Tibial artery (tissue), 4 donors: Measurements from ENCODE around the gene ZACN.
"Not testable (repeated sequence)": the region's sequence is repeated elsewhere in the genome, so short reads cannot be mapped to it uniquely, and the experiment has no call there.

Experiments
- DNase-seq, 2 donors: peaks; one replicate each; pipeline ENCODE4 v3.0.0-alpha.2; 2019
- H3K27ac ChIP-seq, 2 donors: fragments of 200-600 bp; sonication (generic) in 1 of 2; 1 replicate in 1 of 2; 2 replicates in 1 of 2; pipeline ENCODE4 v1.5.1; 2018 to 2019; ENCODE audit warnings: mild to moderate bottlenecking in 1 of 2
- H3K27me3 ChIP-seq, 2 donors: fragments of 200-600 bp; sonication (generic) in 1 of 2; one replicate each; pipeline versions ENCODE4 v1.5.1 to v1.6.0; 2016 to 2019
- H3K36me3 ChIP-seq, 3 donors: fragments of 200-600 bp; sonication (generic) in 2 of 3; one replicate each; pipeline ENCODE4 v1.5.1; 2016 to 2019; ENCODE audit warnings: mild to moderate bottlenecking in 2 of 3
- H3K4me1 ChIP-seq, 4 donors: fragments of 200-600 bp; sonication (generic) in 2 of 4; 1 replicate in 3 of 4; 2 replicates in 1 of 4; pipeline ENCODE4 v1.5.1; 2016 to 2019
- H3K4me3 ChIP-seq, 2 donors: fragments of 200-600 bp; sonication (generic) in 1 of 2; 1 replicate in 1 of 2; 2 replicates in 1 of 2; pipeline ENCODE4 v1.5.1; 2018 to 2019; ENCODE audit warnings: mild to moderate bottlenecking in 2 of 2
- H3K9me3 ChIP-seq, 3 donors: fragments of 200-600 bp; sonication (generic) in 1 of 3; one replicate each; pipeline ENCODE4 v1.5.1; 2016 to 2019
- intact Hi-C: fragments of 100-400 bp; cut with DNase I; formaldehyde crosslinking; loops from one replicate; pipeline ENCODE4 v1.15.0; 2023; ENCODE audit warnings: low total_unique reads
- TF ChIP-seq, protein P1 (sequence below), 2 experiments: fragments of 200-600 bp in 1 of 2; fragments of 450-650 bp in 1 of 2; IDR thresholded peaks; one replicate each; pipeline ENCODE4 v1.5.1; 2017 to 2019; ENCODE audit warnings: antibody characterized with exemption in 2 of 2, mild to moderate bottlenecking in 1 of 2, moderate library complexity in 1 of 2

Gene ZACN

GRCh38 chr17:76036497-76037261, 42.3 kb upstream of the ZACN start:
- TF ChIP-seq, protein P1, sequence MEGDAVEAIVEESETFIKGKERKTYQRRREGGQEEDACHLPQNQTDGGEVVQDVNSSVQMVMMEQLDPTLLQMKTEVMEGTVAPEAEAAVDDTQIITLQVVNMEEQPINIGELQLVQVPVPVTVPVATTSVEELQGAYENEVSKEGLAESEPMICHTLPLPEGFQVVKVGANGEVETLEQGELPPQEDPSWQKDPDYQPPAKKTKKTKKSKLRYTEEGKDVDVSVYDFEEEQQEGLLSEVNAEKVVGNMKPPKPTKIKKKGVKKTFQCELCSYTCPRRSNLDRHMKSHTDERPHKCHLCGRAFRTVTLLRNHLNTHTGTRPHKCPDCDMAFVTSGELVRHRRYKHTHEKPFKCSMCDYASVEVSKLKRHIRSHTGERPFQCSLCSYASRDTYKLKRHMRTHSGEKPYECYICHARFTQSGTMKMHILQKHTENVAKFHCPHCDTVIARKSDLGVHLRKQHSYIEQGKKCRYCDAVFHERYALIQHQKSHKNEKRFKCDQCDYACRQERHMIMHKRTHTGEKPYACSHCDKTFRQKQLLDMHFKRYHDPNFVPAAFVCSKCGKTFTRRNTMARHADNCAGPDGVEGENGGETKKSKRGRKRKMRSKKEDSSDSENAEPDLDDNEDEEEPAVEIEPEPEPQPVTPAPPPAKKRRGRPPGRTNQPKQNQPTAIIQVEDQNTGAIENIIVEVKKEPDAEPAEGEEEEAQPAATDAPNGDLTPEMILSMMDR (IDR thresholded peaks at IDR 0.05) = no peak
- Histone ChIP-seq H3K27ac (no peak overlapping the region), H3K36me3 (peaks cover 30 to 35% (median 34%) of the 10 kb centered on the region in 3 donors), H3K9me3 (no peaks in the 10 kb centered on the region), H3K4me3 (no peak overlapping the region), H3K4me1 (no peaks in the 10 kb centered on the region), H3K27me3 (no peaks in the 10 kb centered on the region)
- no peak for DNase-seq
- intact Hi-C loops = no loop called here

DNA sequence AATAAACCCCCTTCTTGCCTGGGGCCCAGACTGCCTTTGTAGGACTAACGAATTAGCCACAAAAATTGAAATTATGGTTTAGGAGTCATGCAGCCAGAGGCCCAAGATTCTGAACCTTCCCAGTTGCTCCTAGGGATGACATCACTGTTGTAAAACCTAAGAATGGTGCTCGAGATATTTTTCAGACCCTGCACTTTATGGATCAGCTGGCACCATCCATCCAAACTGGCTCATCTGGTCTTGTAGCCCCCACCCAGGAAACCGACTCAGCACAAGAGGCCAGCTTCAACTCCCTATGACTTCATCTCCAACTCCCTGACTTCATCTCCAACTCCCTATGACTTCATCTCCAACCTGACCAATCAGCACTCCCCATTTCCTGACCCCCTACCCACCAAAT, 40.9 kb upstream of the ZACN start:
- TF ChIP-seq, protein P1 (IDR thresholded peaks at IDR 0.05) = no peak
- Histone ChIP-seq H3K9me3 (no peaks in the 10 kb centered on the region), H3K27me3 (no peaks in the 10 kb centered on the region), H3K27ac (no peak overlapping the region), H3K4me3 (no peak overlapping the region), H3K36me3 (peaks cover 40 to 49% (median 48%) of the 10 kb centered on the region in 3 donors), H3K4me1 (no peaks in the 10 kb centered on the region)
- intact Hi-C loops = no loop called here
- DNase-seq = no peak

DNA sequence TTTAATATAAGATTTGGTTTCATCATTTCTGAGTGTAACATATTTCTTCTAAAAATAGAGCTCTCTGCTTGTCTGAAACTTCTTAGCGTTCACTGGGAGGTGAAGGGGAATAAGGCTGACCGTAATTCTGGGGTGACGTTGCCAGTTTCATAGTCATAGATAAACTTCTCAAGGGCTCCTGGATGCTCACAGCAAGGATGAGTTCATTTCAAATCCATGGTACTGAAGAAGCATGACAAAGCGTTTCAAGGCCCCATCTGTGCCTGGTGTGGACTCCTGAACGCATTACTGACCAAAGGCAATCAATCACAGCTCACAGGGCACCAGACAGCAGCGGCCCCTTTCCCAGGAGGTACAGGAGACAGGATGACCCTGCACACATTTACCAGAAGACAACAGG, 39.9 kb upstream of the ZACN start:
- Histone ChIP-seq H3K9me3 (no peaks in the 10 kb centered on the region), H3K4me3 (no peak overlapping the region), H3K36me3 (peaks cover 51 to 60% (median 59%) of the 10 kb centered on the region in 3 donors), H3K27me3 (no peaks in the 10 kb centered on the region), H3K4me1 (no peaks in the 10 kb centered on the region), H3K27ac (no peak overlapping the region)
- intact Hi-C loops = no loop called here
- DNase-seq = no peak
- TF ChIP-seq, protein P1 (IDR thresholded peaks at IDR 0.05) = no peak

DNA sequence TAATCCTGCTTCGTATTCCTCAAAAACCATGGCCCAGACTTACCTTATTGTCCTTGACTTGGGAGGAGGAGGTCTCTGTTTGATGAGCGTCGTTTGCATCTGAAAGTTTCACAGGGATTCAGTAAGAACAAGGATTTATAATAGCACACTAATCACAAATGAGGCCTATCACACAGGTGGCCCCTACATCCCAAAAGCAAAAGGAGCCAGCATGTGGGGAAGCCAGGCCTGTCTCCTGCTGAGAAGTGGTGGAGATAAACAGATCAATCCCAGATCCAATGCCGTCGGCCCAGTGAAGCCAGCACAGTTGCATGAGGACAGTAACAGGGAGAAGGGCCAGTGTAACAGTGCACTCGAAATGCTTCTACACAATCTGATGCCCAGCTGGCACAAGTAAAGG, 38.6 kb upstream of the ZACN start:
- Histone ChIP-seq H3K4me1 (no peaks in the 10 kb centered on the region), H3K36me3 (peaks cover 63 to 72% (median 71%) of the 10 kb centered on the region in 3 donors), H3K27me3 (no peaks in the 10 kb centered on the region), H3K9me3 (no peaks in the 10 kb centered on the region), H3K4me3 (no peak overlapping the region), H3K27ac (no peak overlapping the region)
- no peak for DNase-seq
- intact Hi-C loops = no loop called here
- TF ChIP-seq, protein P1 (IDR thresholded peaks at IDR 0.05) = no peak

GRCh38 chr17:76042868-76043267, 36.1 kb upstream of the ZACN start:
- H3K27me3 ChIP-seq, intact Hi-C loops, H3K4me3 ChIP-seq, H3K4me1 ChIP-seq, DNase-seq, H3K9me3 ChIP-seq, H3K27ac ChIP-seq: not testable (repeated sequence)
- H3K36me3 ChIP-seq = peaks cover 88 to 97% (median 94%) of the 10 kb centered on the region in 3 donors

GRCh38 chr17:76044475-76045007, 34.4 kb upstream of the ZACN start:
- H3K27ac ChIP-seq, H3K4me3 ChIP-seq, H3K4me1 ChIP-seq, H3K9me3 ChIP-seq, intact Hi-C loops, H3K27me3 ChIP-seq, DNase-seq: not testable (repeated sequence)
- peaks cover 96 to 100% (median 99%) of the 10 kb centered on the region in 3 donors for H3K36me3 ChIP-seq
